Fibroblast of the aortic adventitia (primary cell): ENCODE measurements around the gene CASP7. TPM values are rescaled to one million over a fixed set of nuclear protein-coding genes. Genes with fewer than 3 reads are reported as not detected.
A peak's percentile ranks its signal among the peaks of the same experiment; 100 is the strongest.

ENCODE experiments used
- DNase-seq: peaks from one replicate; pipeline ENCODE4 v3.0.0-alpha.2; 2010; ENCODE audit warnings: low read depth
- H3K4me3 ChIP-seq: 2 replicates; pipeline ENCODE4 v1.5.1; 2011; ENCODE audit warnings: low read depth, mild to moderate bottlenecking, control low read depth, low read length, moderate library complexity
- CTCF ChIP-seq: IDR thresholded peaks from 2 replicates; pipeline ENCODE4 v1.5.1; 2011; ENCODE audit warnings: mild to moderate bottlenecking, low read length, control low read depth, inconsistent platforms; ENCODE audit not compliant: insufficient read depth
- total RNA-seq: library from RNA; depleted of rRNA; stranded (reverse); fragments of >200 nt; gene quantifications from 2 replicates; pipeline ENCODE4 v1.2.3, GENCODE V29; 2012; ENCODE audit warnings: low replicate concordance

CASP7 gene
- total RNA-seq, 1 donor: 19.8 TPM

- no peak for TF ChIP-seq CTCF
- no peak for DNase-seq
These were observed 39.5 kb downstream of the CASP7 start for GRCh38 chr10:113718969-113719822.

GRCh38 chr10:113720386-113720785, 40.7 kb downstream of the CASP7 start:
- H3K4me3 ChIP-seq: no peak overlapping the region
- DNase-seq: no peak
- TF ChIP-seq CTCF: no peak

More at GRCh38 chr10:113718969-113719822, 39.5 kb downstream of the CASP7 start:
- H3K4me3 ChIP-seq: no peak overlapping the region

- H3K4me3 ChIP-seq: no peak overlapping the region
- no peak for TF ChIP-seq CTCF
- DNase-seq: no peak
These were observed 52.6 kb downstream of the CASP7 start for GRCh38 chr10:113732160-113732881.

GRCh38 chr10:113732966-113733365, 53.3 kb downstream of the CASP7 start:
- H3K4me3 ChIP-seq: no peak overlapping the region
- TF ChIP-seq CTCF: no peak
- DNase-seq: peak; percentile 24

GRCh38 chr10:113733635-113734034, 53.9 kb downstream of the CASP7 start:
- no peak overlapping the region for H3K4me3 ChIP-seq
- TF ChIP-seq CTCF: no peak
- no peak for DNase-seq

- no peak for DNase-seq
- no peak for TF ChIP-seq CTCF
- H3K4me3 ChIP-seq: no peak overlapping the region
These were observed 56.2 kb downstream of the CASP7 start for GRCh38 chr10:113735913-113736312.
